Measurements from ENCODE around the gene ANKS1B.

- TF ChIP-seq EP300 (IDR thresholded peaks at IDR 0.05; ENCODE audit: borderline replicate concordance), result no peak
- TF ChIP-seq TAF1 (IDR thresholded peaks at IDR 0.05; ENCODE audit: low read depth), result no peak
- no peak for TF ChIP-seq USF1 (IDR thresholded peaks at IDR 0.05)
- TF ChIP-seq FOXM1 (IDR thresholded peaks at IDR 0.05; ENCODE audit: borderline replicate concordance, low read depth), result no peak
- TF ChIP-seq EGR1 (IDR thresholded peaks at IDR 0.05), result no peak
- no peak for TF ChIP-seq MAX (IDR thresholded peaks at IDR 0.05)
- no peak for TF ChIP-seq RAD21 (IDR thresholded peaks at IDR 0.05; ENCODE audit: low read depth)
- no peak for TF ChIP-seq TCF12 (IDR thresholded peaks at IDR 0.05; ENCODE audit: low read depth)
- no peak for TF ChIP-seq REST (IDR thresholded peaks at IDR 0.05; ENCODE audit: low read depth)
- TF ChIP-seq NFIC (IDR thresholded peaks at IDR 0.05), result no peak
- no peak for TF ChIP-seq CEBPB (IDR thresholded peaks at IDR 0.05)
Observed at GRCh38 chr12:99042226-99042625, 942.5 kb downstream of the ANKS1B start.
